GM12878 (cell line): Measurements from ENCODE around the gene ICE1. TPM values are rescaled to one million over a fixed set of nuclear protein-coding genes. Genes with fewer than 3 reads are reported as not detected.

Source experiments
- ATAC-seq: fragments of 200-7000 bp; cut with Tn5 transposase; 3 replicates; pipeline ENCODE4 v1.9.1; 2020; ENCODE audit warnings: mild to moderate bottlenecking, moderate library complexity
- BruUV-seq: library from RNA; stranded (reverse); fragments of 400-500 nt; replicated peaks from 2 replicates; lab custom pipeline; 2021; lab: Mats Ljungman, UMichigan
- CTCF ChIA-PET: fragments of 300-600 bp; sonication (Branson Sonifier 250); formaldehyde crosslinking; extraction: SDS; loops from one replicate; lab custom pipeline; 2021; ENCODE audit warnings: inconsistent platforms; lab: Yijun Ruan, JAX
- POLR2A ChIA-PET: fragments of 350-600 bp; formaldehyde crosslinking; extraction: SDS; loops from one replicate; lab custom pipeline; 2021; ENCODE audit warnings: inconsistent platforms; lab: Charles Lee
- RAD21 ChIA-PET: fragments of 300-600 bp; sonication (Branson Sonifier 250); formaldehyde crosslinking; loops from one replicate; lab custom pipeline; 2023; ENCODE audit warnings: antibody characterized with exemption; ENCODE audit not compliant: unreplicated experiment; lab: Charles Lee
- SMC1A ChIA-PET: fragments of 300-600 bp; sonication (Branson Sonifier 250); formaldehyde crosslinking; loops from one replicate; lab custom pipeline; 2023; ENCODE audit not compliant: unreplicated experiment, uncharacterized antibody; lab: Charles Lee
- DNase-seq: peaks from one replicate; pipeline ENCODE4 v3.0.0-alpha.2; 2011; ENCODE audit warnings: low read depth, low spot score
- FAIRE-seq: peaks from 3 replicates; lab custom pipeline; 2011; peaks lifted over from hg19 to GRCh38; lab: Jason Lieb, UNC
- H2AFZ ChIP-seq: 2 replicates; pipeline ENCODE4 v1.6.0; 2011; ENCODE audit warnings: low read depth, low read length, control low read depth; ENCODE audit not compliant: control insufficient read depth
- H3K27ac ChIP-seq: 2 replicates; pipeline ENCODE4 v1.5.1; 2011; ENCODE audit warnings: control low read depth; ENCODE audit not compliant: control insufficient read depth, insufficient read depth
- H3K27me3 ChIP-seq, 2 experiments: replicated peaks in 1 of 2; 2 replicates each; pipeline versions ENCODE4 v1.6.0 to v1.6.1; 2011; ENCODE audit warnings: low read length in 1 of 2; ENCODE audit not compliant: control insufficient read depth in 2 of 2, insufficient read depth in 2 of 2
- H3K36me3 ChIP-seq, 2 experiments: 2 replicates each; pipeline ENCODE4 v1.5.1; 2011; ENCODE audit warnings: low read length in 1 of 2; ENCODE audit not compliant: control insufficient read depth in 2 of 2, insufficient read depth in 2 of 2
- H3K4me1 ChIP-seq: 2 replicates; pipeline ENCODE4 v1.6.1; 2011; ENCODE audit warnings: mild to moderate bottlenecking, low read length, moderate library complexity, mixed read lengths; ENCODE audit not compliant: control insufficient read depth, insufficient read depth
- H3K4me2 ChIP-seq: 2 replicates; pipeline ENCODE4 v1.6.0; 2011; ENCODE audit warnings: control low read depth; ENCODE audit not compliant: control insufficient read depth, insufficient read depth
- H3K4me3 ChIP-seq: fragments of 200-600 bp; sonication (generic); 2 replicates; pipeline ENCODE4 v1.5.1; 2016
- H3K79me2 ChIP-seq: 2 replicates; pipeline ENCODE4 v1.6.0; 2011; ENCODE audit warnings: low read length; ENCODE audit not compliant: control insufficient read depth, insufficient read depth
- H3K9ac ChIP-seq: 2 replicates; pipeline ENCODE4 v1.8.0; 2011; ENCODE audit warnings: low read length, control low read depth, mixed read lengths; ENCODE audit not compliant: control insufficient read depth, insufficient read depth
- H3K9me3 ChIP-seq: replicated peaks from 3 replicates; pipeline ENCODE4 v1.5.1; 2011; ENCODE audit warnings: mild to moderate bottlenecking, low read length; ENCODE audit not compliant: control insufficient read depth, insufficient read depth
- H4K20me1 ChIP-seq: 2 replicates; pipeline ENCODE4 v1.6.0; 2011; ENCODE audit not compliant: control insufficient read depth, insufficient read depth
- CBX5 ChIP-seq: sonication (generic); IDR thresholded peaks from 2 replicates; pipeline ENCODE4 v1.6.1; 2016; ENCODE audit warnings: low read depth, moderate library complexity, mild to moderate bottlenecking, inconsistent platforms
- CEBPB ChIP-seq, 2 experiments: fragments of 150-350 bp in 1 of 2; IDR thresholded peaks; 2 replicates each; pipeline ENCODE4 v1.6.1; 2012 to 2014; ENCODE audit warnings: low read depth in 2 of 2, low read length in 2 of 2, borderline replicate concordance in 1 of 2, inconsistent platforms in 1 of 2
- CHD1 ChIP-seq: IDR thresholded peaks from 2 replicates; pipeline ENCODE4 v1.6.1; 2012; ENCODE audit warnings: low read depth, low read length, improper control_type of control experiment
- ESRRA ChIP-seq: IDR thresholded peaks from 2 replicates; pipeline ENCODE4 v1.6.1; 2012; ENCODE audit warnings: mild to moderate bottlenecking, low read length, improper control_type of control experiment
- FOS ChIP-seq: IDR thresholded peaks from 3 replicates; pipeline ENCODE4 v1.6.1; 2011; ENCODE audit warnings: borderline replicate concordance; ENCODE audit not compliant: insufficient read length; ENCODE audit errors: extremely low read depth
- FOXK2 ChIP-seq: fragments of 450-650 bp; IDR thresholded peaks from 2 replicates; pipeline ENCODE4 v1.6.1; 2017; ENCODE audit warnings: mild to moderate bottlenecking, moderate library complexity
- KAT2A ChIP-seq: conservative IDR thresholded peaks from 2 replicates; pipeline ENCODE4 v1.6.1; 2011; ENCODE audit warnings: low read depth, low read length; ENCODE audit not compliant: control insufficient read depth
- MYB ChIP-seq: fragments of 150-350 bp; IDR thresholded peaks from 2 replicates; pipeline ENCODE4 v1.6.1; 2014; ENCODE audit warnings: mild to moderate bottlenecking, low read depth, low read length, borderline replicate concordance
- POU2F2 ChIP-seq: IDR thresholded peaks from 3 replicates; pipeline ENCODE4 v1.6.1; 2011; ENCODE audit warnings: low read depth, mild to moderate bottlenecking, low read length, borderline replicate concordance
- SP1 ChIP-seq: IDR thresholded peaks from one replicate; pipeline ENCODE4 v1.6.1; 2011; ENCODE audit warnings: low read depth, low read length
- WRNIP1 ChIP-seq: IDR thresholded peaks from 2 replicates; pipeline ENCODE4 v1.6.1; 2011; ENCODE audit warnings: low read depth, low read length, improper control_type of control experiment, borderline replicate concordance
- ZNF207 ChIP-seq: fragments of 450-650 bp; IDR thresholded peaks from 2 replicates; pipeline ENCODE4 v1.6.1; 2014; ENCODE audit warnings: antibody characterized with exemption, mild to moderate bottlenecking, borderline replicate concordance
- ZNF217 ChIP-seq: fragments of 450-650 bp; IDR thresholded peaks from 2 replicates; pipeline ENCODE4 v1.6.1; 2017; ENCODE audit warnings: antibody characterized with exemption, mild to moderate bottlenecking
- ZZZ3 ChIP-seq: IDR thresholded peaks from 2 replicates; pipeline ENCODE4 v1.6.1; 2011; ENCODE audit warnings: low read depth; ENCODE audit not compliant: control insufficient read depth, insufficient read length
- WGBS: methylation state at CpG from one replicate; pipeline ENCODE4 v1.1.6; 2016; ENCODE audit warnings: low lambda C conversion rate; ENCODE audit not compliant: insufficient replicate concordance, insufficient coverage; ENCODE audit errors: missing lambda C conversion rate; 5-methylcytosine and 5-hydroxymethylcytosine counted together
- in situ Hi-C: fragments of 300-500 bp; cut with MboI; formaldehyde crosslinking; loops from 9 replicates; pipeline ENCODE4 v1.14.3; 2018; ENCODE audit warnings: mixed read lengths
- intact Hi-C: fragments of 100-400 bp; cut with micrococcal nuclease; formaldehyde crosslinking; loops from one replicate; pipeline ENCODE4 v1.14.2; 2022; ENCODE audit not compliant: unreplicated experiment
- polyA plus RNA-seq, 11 experiments: library from polyadenylated mRNA; depleted of rRNA in 4 of 11; unstranded in 6 of 11; stranded (reverse) in 5 of 11; fragments of >200 nt; fragmentation: Nextera tagmentation in 4 of 11; fragmentation: Illumina TruSeq in 1 of 11; extraction: Ambion mirVana in 4 of 11; extraction: Trizol in 1 of 11; gene quantifications; 1 replicate in 1 of 11; 2 replicates in 10 of 11; pipeline versions ENCODE4 v1.2.1 to v1.2.3, GENCODE V29; 2011 to 2016; ENCODE audit warnings: inconsistent platforms in 2 of 11, missing spikeins in 2 of 11, low read depth in 1 of 11
- total RNA-seq, 4 experiments: library from RNA; depleted of rRNA in 3 of 4; stranded (reverse); fragments of >200 nt in 3 of 4; fragmentation: Illumina TruSeq in 1 of 4; extraction: Trizol in 1 of 4; gene quantifications; 2 replicates each; pipeline versions ENCODE4 v1.2.1 to v1.2.3, GENCODE V29; 2013 to 2021
- TF ChIP-seq, protein P1 (sequence below): fragments of 450-650 bp; IDR thresholded peaks from 2 replicates; pipeline ENCODE4 v1.6.1; 2016; ENCODE audit warnings: mild to moderate bottlenecking, moderate library complexity, borderline replicate concordance
- TF ChIP-seq, protein P2 (sequence below): fragments of 450-650 bp; IDR thresholded peaks from 2 replicates; pipeline ENCODE4 v1.6.1; 2018; ENCODE audit warnings: borderline replicate concordance, mild to moderate bottlenecking; ENCODE audit not compliant: partially characterized antibody

The ICE1 gene
- total and polyA plus RNA-seq, 10 of the 15 experiments (the other 5 are each of a cell fraction or from before 2014, with no cell fraction given), result 3.8 to 31.4 (median 18.9) TPM

DNA sequence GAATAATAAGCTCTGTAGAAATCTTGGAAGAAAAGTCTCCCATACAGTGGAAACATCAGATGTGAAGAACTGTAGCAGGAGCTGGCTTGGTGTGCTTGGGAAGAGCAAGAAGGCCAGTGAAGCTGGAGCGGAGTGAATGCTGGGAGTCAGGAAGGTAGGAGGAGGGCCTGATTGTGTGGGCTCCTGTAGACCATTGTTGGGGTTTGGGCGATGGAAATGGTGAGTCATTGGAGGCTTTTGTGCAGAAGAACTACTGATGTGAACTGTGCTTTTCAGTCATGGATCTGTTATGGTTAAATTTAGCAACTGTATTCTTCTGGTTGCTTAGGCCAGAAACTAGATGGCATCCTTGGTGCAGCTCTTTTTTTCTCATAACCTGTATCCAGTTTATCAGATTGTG lies 2.3 kb downstream of the ICE1 start (continued):
- TF ChIP-seq CHD1 (no peak), ESRRA (no peak)

DNA sequence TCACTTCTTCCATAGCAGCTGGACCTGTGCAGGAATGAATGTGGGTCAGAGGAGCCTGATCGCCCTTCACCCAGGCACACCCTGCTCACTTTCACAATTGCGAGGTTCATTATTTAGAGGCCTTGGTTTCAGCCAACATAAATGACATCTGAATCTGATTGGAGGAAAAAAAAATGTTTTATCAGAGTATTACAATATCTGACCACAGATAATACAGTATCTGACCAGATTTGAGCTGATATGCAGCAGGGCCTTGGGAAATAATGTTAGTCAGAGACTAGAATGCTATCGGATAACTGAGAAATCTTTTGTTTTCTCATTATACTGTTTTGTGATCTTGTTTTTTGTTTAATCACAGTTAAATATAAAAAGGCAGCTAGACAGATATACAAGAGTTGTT lies 7.7 kb downstream of the ICE1 start:
- H2AFZ ChIP-seq, result no peak overlapping the region
- no peak overlapping the region for H3K27ac ChIP-seq
- 95% methylated on average over 3 of the region's 3 CpGs for WGBS
- peaks cover 76% of the 10 kb centered on the region for H3K79me2 ChIP-seq
- no peak for FAIRE-seq
- SMC1A ChIA-PET, result interaction anchor here (0.9 to 1.4 kb wide), 2 partner anchors 11 to 26 kb away, joined by 3 to 4 read pairs; no protein-coding TSS in a partner anchor
- in situ Hi-C loops, result no loop called here
- no peak overlapping the region for H3K4me2 ChIP-seq
- no peaks in the 10 kb centered on the region; a peak in 3 of 4 replicates for H3K36me3 ChIP-seq
- RAD21 ChIA-PET, result no interaction called here
- ATAC-seq, result no peak; the same call in 2 of the 3 replicates
- no TSS peak for BruUV-seq
- H3K4me1 ChIP-seq, result peaks cover 6% of the 10 kb centered on the region
- CTCF ChIA-PET, result no interaction called here
- no peak overlapping the region for H3K4me3 ChIP-seq
- no peaks in the 10 kb centered on the region for H3K27me3 ChIP-seq
- TF ChIP-seq MYB, result no peak
- TF ChIP-seq SP1, result no peak
- no peak for TF ChIP-seq CBX5
- no peak for TF ChIP-seq FOXK2
- no peak for TF ChIP-seq ZNF217
- TF ChIP-seq WRNIP1, result no peak
- TF ChIP-seq, protein P1, sequence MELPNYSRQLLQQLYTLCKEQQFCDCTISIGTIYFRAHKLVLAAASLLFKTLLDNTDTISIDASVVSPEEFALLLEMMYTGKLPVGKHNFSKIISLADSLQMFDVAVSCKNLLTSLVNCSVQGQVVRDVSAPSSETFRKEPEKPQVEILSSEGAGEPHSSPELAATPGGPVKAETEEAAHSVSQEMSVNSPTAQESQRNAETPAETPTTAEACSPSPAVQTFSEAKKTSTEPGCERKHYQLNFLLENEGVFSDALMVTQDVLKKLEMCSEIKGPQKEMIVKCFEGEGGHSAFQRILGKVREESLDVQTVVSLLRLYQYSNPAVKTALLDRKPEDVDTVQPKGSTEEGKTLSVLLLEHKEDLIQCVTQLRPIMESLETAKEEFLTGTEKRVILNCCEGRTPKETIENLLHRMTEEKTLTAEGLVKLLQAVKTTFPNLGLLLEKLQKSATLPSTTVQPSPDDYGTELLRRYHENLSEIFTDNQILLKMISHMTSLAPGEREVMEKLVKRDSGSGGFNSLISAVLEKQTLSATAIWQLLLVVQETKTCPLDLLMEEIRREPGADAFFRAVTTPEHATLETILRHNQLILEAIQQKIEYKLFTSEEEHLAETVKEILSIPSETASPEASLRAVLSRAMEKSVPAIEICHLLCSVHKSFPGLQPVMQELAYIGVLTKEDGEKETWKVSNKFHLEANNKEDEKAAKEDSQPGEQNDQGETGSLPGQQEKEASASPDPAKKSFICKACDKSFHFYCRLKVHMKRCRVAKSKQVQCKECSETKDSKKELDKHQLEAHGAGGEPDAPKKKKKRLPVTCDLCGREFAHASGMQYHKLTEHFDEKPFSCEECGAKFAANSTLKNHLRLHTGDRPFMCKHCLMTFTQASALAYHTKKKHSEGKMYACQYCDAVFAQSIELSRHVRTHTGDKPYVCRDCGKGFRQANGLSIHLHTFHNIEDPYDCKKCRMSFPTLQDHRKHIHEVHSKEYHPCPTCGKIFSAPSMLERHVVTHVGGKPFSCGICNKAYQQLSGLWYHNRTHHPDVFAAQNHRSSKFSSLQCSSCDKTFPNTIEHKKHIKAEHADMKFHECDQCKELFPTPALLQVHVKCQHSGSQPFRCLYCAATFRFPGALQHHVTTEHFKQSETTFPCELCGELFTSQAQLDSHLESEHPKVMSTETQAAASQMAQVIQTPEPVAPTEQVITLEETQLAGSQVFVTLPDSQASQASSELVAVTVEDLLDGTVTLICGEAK, result no peak
- TF ChIP-seq KAT2A, result no peak
- TF ChIP-seq FOS, result no peak
- no peak for TF ChIP-seq POU2F2
- no peak for TF ChIP-seq ZNF207
- TF ChIP-seq ZZZ3, result no peak
- TF ChIP-seq, protein P2, sequence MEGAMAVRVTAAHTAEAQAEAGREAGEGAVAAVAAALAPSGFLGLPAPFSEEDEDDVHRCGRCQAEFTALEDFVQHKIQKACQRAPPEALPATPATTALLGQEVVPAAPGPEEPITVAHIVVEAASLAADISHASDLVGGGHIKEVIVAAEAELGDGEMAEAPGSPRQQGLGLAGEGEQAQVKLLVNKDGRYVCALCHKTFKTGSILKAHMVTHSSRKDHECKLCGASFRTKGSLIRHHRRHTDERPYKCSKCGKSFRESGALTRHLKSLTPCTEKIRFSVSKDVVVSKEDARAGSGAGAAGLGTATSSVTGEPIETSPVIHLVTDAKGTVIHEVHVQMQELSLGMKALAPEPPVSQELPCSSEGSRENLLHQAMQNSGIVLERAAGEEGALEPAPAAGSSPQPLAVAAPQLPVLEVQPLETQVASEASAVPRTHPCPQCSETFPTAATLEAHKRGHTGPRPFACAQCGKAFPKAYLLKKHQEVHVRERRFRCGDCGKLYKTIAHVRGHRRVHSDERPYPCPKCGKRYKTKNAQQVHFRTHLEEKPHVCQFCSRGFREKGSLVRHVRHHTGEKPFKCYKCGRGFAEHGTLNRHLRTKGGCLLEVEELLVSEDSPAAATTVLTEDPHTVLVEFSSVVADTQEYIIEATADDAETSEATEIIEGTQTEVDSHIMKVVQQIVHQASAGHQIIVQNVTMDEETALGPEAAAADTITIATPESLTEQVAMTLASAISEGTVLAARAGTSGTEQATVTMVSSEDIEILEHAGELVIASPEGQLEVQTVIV, result no peak
- no peak for TF ChIP-seq CEBPB (IDR thresholded peaks at IDR 0.05; ENCODE audit: borderline replicate concordance in 1 of 2, low read depth in 2 of 2, low read length in 2 of 2)
- no peak overlapping the region for H3K9ac ChIP-seq
- intact Hi-C loops, result no loop called here
- no peak for DNase-seq
- POLR2A ChIA-PET, result interaction anchor here (0.9 kb wide), 1 partner anchor 9 kb away, joined by 3 read pairs; no protein-coding TSS in a partner anchor
- no peaks in the 10 kb centered on the region; the same call in 2 of the 3 replicates for H3K9me3 ChIP-seq
- peaks cover 2% of the 10 kb centered on the region; the same call in 1 of the 2 replicates for H4K20me1 ChIP-seq
